ENCODE measurements around the gene RASSF7.

Gene RASSF7

DNA sequence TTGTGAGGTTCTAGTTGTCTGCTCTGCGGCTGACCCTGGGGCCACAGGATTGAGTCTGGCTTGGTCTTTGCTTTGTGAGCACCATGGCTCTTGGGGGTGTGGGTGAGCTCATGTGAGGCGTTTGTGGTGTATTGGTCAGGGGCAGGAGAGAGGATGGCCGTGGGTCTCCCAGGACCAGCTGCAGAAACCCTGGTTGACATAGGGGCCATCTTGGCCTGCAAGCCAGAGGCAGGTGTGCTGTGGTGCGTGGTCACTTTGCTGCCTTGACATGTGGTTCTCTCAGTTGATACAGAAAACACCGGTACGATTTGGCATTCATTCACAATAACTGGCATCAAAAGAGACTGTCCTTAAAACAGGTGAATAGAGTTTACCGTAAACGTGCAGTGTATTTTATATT lies 26.8 kb downstream of the RASSF7 start:
- DNase-seq, result no peak

DNA sequence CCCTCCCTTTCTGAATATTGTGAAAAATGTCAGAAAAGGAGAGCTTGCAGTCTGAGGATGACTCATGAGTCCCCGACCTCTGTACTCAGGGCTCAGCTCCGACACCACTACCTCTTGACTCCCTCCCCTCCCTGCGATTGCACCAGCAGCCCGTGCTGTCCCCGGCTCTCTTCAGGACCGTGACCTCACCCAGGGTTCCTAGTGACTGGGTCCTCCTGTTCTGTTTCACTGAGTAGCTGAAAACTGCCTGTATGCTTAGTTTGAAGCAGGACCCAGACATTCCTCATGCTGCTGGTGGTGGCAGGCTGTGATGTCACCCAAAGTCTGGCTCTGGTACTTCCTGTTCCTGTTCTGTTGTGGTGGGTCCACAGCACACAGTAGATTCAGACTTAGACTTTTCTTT lies 27.2 kb downstream of the RASSF7 start:
- no peak for DNase-seq

DNA sequence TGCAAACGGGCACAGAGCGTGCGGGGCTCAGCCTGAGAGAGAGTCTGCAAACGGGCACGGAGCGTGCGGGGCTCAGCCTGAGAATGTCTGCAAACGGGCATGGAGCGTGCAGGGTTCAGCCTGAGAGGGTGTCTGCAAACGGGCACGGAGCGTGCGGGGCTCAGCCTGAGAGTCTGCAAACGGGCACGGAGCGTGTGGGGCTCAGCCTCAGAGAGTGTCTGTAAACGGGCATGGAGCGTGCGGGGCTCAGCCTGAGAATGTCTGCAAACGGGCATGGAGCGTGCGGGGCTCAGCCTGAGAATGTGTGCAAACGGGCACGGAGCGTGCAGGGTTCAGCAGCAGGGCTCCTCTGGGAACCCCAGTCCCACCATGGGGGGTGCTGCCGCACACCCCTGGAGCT lies 29.0 kb downstream of the RASSF7 start:
- no peak for DNase-seq

DNA sequence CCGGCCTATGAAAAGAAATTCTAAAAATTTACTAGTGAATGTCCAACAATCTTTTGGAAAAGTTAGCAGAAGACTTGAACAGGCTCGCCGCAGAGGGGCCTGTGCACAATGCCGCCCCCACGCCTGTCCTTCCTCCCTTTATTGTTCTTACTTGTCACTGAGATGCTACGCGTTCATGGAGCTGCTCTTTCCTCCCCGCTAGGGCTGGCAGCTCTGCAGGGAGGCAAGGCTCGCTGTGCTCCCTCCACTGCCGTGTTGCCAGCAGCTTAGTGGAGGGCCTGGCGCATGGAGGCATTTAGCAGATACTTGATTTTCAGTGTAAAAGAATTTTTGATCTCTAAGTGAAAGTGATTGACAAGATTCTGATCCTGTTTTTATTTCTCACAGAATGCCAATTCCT lies 30.2 kb downstream of the RASSF7 start:
- DNase-seq, result no peak

DNA sequence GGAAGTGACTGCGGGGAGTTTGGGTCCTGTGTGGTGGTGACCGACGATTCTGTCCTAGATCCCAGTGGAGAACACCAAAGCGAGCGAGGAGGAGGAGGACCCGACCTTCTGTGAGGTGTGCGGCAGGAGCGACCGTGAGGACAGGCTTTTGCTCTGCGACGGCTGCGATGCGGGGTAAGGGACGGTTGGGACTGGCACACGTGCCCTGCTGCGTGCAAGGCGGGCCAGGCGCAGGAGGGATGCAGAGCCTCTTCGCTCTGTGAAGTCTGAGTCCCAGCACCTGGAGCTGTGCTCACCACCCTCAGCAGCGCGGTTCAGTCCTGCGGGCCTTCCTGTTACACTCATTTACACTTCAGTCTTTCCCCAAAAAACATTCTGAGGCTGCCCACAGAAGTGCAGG lies 31.7 kb downstream of the RASSF7 start:
- DNase-seq, result no peak

DNA sequence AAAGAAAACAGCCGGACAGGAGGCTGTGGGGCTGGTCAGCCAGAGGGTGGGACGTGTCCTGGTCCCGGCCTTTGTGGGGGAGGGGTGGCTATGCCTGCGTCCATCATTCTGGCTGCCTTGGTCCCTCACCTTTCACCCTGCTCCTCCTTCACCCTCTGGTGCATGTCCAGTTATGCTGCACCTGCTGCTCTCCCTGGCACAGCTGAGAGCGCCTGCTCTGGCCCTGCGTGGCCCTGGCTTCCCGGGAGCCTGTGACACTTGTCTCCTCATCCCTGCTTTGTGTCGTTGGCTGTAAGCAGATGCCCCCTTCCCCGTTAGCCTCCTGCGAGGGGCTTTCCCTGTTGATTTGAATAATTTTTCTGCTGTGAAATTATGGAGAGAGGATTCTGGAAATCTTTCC lies 32.1 kb downstream of the RASSF7 start:
- no peak for DNase-seq

DNA sequence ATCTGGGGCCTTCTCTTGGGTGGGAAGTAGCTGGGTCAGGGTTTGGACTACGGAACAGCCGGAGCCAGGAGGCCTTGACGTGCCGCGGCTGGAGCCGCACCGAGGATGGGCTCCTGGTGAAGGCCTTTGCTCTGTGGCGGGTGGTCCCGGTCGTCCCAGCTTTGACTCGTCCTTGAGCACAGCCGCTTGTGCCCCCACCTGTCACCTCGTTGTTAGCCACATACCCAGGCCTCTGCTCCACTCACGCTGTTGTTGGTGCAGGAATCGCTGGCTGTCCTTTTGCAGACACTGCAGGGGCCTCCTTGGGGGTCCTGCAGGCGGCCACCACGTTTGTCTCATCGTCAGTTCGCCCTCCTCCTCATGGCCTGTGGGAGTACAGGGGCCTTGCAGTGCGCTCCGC lies 32.6 kb downstream of the RASSF7 start:
- no peak for DNase-seq

DNA sequence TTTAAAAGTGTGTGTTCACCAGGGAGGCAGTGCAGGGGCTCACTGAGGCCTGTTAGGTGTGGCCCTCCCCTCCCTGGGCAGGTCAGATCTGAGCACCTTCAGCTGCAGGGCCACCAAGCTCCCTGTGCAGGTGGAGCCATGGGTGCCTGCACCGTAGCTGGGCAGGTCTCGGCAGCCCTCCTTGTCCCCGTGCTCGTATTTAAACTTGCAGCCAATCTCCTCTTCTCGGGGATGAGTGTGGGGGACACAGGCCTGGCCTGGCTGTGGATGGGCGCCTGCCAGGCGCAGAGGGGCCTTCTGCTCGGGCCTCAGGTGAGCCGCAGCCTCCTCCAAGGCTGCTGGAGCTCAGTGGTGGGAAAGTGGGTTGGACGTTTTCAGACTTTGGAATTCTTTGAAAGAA lies 34.6 kb downstream of the RASSF7 start:
- DNase-seq, result no peak

DNA sequence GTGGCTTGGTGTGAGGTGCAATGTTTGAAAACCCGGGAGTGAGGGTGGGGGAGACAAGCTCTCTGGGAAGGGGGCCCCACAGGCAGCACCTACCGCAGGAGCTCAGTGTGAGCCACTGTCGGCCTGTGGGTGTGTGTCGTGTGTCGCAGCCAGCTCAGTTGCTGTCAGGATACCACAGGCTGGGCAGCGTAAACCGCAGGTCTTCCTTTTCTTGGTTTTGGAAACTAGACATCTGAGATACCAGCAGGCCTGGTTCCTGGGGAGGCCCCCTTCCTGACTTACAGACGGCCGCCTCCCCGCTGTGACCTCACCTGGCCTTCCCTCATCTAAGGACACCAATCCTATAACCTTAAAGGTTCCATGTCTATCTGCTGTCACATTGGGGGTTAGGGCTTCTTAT lies 35.6 kb downstream of the RASSF7 start:
- no peak for DNase-seq

DNA sequence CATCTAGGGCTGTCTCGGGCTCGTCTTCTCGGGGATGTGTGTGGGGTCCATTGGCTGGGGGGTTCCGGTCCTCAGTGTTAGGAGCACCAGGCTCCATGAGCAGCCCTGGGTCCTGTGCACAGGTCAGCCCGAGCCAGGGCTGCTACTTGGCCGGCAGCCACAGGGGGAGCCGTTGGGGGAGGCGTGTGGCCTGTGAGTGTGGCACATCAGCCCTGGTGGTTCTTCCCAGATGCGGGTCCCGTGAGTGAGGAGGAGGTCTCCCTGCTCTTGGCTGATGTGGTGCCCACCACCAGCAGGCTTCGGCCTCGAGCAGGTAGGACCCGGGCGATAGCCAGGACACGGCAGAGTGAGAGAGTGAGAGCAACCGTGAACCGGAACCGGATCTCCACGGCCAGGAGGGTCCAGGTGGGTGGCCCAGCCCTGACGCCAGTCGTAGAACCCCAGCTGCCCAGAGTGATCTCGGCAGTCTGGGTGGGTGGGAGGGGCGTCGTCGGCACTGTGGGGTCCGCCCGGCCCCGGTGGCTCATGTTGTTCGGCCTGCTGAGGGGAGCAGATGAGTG lies 36.5 kb downstream of the RASSF7 start:
- no peak for DNase-seq

DNA sequence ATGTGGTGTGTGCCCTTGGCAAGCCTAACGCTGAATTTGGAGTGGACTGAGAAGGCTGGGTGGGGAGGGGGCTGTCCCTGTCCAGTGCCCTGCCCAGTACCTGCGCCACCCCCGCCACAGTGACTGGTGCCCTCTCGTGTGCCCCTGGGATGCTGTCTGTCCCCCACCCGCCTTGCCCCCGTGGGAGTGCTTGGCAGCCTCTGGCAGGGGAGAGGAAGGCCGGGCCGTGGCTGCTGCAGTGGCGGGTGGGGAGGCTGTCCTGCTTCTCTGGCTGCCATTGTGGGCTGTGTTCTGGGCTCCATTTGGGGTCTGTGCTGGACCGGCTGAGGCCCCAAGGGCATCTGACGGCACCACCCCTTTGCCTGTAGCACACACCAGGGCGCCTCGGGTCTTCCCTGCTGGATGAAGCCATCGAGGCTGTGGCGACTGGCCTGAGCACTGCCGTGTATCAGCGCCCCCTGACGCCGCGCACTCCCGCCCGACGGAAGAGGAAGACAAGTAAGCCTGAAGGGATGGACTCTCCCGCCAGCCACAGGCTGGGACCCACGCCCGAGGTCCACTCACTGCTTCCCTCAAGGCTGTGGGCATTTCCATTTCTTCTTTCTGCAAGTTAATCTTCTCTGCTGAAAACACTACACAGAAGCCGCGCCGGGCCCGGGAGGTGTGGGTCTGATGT lies 37.4 kb downstream of the RASSF7 start:
- no peak for DNase-seq

DNA sequence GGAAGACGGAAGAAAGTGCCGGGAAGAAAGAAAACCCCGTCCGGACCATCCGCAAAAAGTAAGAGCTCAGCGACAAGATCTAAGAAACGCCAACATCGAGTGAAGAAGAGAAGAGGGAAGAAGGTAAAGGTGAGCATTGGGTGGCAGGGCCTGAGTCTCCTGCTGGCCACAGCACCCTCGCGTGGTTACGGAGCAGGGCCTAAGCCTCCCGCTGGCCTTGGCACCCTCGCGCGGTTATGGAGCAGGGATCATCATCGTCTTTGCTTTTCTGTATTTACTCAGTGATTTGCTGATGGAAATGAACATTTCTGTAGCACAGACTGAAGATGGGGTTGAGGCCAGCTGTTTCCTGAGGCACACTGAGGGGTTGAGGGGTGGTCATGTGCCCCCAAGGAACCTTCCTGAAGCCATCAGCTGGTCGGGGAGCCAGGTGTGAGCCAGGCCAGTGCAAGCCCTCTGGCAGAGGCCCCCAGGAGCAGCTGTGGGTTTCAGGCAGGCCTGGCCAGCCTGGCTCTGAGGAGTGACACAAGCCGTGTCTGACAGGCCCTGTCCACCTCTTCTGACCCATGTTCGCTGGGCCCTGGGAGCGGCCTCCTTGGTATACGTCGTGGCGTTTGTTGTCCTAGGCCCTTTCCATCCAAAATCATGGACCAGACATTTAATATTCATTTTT lies 40.9 kb downstream of the RASSF7 start:
- no peak for DNase-seq

DNA sequence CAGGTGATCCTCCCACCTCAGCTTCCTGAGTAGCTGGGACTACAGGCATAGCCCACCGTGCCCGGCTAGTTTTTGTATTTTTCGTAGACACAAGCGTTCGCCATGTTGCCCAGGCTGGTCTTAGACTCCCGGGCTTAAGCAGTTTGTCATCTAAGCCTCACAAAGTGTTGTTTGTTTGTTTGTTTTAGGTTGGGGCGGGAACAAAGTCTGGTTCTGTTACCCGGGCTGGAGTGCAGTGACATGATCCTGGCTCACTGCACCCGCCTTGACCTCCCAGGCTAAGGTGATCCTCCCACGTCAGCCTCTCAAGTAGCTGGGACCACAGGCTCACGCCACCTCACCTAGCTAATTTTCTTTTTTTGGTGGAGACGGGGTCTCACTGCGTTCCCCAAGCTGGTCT lies 42.4 kb downstream of the RASSF7 start:
- no peak for DNase-seq

DNA sequence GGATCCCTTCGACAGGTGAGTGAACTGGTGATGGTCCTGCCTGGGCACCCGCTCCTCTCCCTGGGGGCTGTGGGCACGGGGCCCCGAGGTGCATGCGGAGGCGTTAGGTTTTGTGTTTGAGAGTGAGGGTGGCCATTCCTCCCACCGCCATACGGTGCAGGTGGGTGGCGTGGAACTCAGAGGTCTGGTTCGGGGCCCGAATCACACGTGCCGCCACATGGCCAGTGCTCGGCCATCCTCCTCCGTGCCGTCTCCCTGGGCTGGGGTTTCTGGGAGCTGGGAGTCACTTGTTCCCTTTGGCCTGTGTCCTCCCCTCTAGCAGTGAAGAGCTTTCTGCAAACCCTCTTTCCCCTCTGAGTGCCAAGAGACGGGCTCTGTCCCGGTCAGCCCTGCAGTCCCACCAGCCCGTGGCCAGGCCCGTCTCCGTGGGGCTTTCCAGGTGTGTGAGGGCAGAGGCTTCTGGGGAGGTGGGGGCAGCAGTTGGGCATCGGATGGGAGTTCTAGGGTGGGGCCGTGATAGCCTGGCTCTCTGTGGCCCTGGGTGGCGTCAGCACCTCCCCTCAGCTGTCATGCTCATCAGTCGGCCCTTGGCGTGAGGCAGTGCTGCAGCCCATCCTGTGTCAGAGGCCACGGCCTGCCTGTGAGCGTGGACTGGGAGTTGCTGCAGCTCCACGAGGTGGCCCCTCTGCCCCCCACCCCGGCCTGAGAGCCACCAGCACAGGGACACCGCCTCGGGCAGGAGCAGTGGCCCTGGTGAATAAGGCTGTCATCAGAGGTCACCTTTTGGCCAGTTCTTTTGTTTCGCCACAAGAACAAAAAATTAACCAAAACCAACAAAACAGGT lies 44.7 kb downstream of the RASSF7 start:
- DNase-seq, result no peak

DNA sequence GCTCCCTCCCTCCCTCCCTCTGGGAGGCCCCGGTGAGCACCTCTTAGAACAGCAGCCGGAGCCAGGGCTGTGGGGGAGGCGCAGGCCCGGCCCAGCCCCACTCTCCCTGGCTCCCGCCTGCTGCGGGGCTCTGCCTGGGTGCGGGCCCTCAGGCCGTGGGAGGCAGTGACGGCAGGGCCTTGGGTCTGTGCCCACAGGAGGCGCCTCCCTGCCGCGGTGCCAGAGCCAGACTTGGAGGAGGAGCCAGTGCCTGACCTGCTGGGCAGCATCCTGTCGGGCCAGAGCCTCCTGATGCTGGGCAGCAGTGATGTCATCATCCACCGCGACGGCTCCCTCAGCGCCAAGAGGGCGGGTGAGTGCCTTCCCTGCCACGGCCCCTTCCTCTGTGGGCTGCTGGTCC lies 45.5 kb downstream of the RASSF7 start:
- no peak for DNase-seq

DNA sequence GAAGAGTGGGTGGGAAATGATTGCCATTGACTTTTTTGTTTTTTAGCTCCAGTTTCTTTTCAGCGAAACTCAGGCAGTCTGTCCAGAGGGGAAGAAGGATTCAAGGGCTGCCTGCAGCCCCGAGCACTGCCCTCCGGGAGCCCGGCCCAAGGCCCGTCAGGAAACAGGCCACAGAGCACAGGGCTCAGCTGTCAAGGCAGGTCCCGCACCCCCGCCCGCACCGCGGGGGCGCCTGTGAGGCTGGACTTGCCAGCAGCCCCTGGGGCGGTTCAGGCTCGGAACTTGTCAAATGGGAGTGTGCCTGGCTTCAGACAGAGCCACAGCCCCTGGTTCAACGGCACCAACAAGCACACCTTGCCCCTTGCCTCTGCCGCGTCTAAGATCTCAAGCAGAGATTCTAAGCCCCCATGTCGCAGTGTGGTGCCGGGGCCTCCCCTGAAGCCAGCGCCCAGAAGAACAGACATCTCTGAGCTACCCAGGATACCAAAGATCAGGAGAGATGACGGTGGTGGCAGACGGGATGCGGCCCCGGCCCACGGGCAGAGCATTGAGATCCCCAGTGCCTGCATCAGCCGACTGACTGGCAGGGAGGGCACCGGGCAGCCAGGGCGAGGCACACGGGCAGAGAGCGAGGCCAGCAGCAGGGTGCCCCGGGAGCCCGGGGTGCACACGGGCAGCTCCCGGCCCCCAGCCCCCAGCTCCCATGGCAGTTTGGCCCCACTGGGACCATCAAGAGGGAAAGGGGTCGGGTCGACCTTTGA lies 46.4 kb downstream of the RASSF7 start:
- DNase-seq, result no peak

DNA sequence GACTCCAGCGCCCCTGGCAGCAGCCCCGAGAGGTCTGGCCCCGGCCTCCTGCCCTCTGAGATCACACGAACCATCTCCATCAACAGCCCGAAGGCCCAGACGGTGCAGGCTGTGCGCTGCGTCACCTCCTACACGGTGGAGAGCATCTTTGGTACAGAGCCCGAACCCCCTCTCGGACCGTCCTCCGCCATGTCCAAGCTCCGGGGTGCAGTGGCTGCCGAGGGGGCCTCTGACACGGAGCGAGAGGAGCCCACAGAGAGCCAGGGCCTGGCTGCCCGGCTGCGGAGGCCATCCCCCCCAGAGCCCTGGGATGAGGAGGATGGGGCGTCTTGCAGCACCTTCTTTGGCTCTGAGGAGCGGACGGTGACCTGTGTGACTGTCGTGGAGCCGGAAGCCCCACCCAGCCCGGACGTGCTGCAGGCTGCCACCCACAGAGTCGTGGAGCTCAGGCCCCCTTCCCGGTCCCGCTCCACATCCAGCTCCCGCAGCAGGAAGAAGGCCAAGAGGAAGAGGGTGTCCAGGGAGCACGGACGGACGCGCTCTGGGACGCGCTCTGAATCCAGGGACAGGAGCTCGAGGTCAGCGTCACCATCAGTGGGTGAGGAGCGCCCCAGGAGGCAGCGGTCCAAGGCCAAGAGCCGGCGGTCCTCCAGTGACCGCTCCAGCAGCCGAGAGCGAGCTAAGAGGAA lies 47.3 kb downstream of the RASSF7 start:
- DNase-seq, result no peak

DNA sequence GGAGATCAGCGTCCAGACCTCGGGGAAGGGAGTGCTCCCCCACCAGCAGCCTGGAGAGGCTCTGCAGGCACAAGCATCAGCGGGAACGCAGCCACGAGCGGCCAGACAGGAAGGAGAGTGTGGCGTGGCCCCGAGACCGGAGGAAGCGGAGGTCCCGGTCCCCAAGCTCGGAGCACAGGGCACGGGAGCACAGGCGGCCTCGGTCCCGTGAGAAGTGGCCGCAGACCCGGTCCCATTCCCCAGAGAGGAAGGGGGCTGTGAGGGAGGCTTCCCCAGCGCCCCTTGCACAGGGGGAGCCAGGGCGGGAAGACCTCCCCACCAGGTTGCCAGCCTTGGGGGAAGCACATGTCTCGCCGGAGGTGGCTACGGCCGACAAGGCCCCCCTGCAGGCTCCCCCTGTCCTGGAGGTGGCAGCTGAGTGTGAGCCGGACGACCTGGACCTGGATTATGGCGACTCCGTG lies 48.1 kb downstream of the RASSF7 start:
- no peak for DNase-seq

DNA sequence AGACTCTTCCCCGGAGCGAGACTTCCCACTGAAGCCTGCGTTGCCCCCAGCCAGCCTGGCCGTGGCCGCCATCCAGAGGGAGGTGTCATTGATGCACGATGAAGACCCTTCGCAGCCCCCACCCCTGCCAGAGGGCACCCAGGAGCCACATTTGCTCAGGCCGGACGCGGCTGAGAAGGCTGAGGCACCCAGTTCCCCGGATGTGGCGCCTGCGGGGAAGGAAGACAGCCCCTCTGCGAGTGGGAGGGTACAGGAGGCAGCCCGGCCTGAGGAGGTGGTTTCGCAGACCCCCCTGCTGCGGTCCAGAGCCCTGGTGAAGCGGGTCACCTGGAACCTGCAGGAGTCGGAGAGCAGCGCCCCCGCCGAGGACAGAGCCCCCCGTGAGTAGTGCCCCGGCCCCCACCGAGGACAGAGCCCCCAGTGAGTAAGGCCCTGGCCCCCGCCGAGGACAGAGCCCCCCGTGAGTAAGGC lies 48.6 kb downstream of the RASSF7 start:
- no peak for DNase-seq

DNA sequence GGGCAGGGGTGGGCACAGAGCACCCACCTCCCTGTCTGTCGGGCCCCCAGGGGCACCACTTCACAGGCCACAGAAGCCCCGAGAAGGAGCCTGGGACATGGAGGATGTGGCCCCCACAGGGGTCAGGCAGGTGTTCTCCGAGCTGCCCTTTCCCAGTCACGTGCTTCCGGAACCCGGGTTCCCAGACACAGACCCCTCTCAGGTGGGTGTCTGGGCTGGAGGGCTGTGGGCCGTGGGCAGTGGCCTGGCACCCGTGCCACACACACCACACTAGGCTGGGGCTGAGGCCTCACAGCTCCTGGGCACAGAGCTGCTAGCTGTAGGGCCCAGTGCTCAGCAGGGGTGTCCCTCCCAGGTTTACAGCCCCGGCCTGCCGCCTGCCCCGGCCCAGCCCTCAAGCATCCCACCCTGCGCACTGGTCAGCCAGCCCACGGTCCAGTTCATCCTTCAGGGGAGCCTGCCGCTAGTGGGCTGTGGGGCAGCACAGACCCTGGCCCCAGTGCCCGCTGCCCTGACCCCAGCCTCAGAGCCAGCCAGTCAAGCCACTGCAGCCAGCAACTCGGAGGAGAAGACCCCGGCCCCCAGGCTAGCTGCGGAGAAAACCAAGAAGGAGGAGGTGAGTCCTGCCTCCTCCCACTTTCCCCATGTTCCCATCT lies 49.5 kb downstream of the RASSF7 start:
- DNase-seq, result no peak

Measured in NCI-H2227 treated with DMSO at 0.1 percent for 48 hours (cell line).